Glomerular visceral epithelial cell (primary cell): ENCODE data around the gene ZCCHC24.
A peak's percentile ranks its signal among the peaks of the same experiment; 100 is the strongest.

Experiments used
- DNase-seq: peaks from one replicate; pipeline ENCODE4 v3.0.0-alpha.2; 2016; ENCODE audit errors: extremely low spot score

The ZCCHC24 gene

GRCh38 chr10:79410315-79411094 is 34.9 kb downstream of the ZCCHC24 start:
- DNase-seq = no peak

GRCh38 chr10:79409726-79410085 is 35.7 kb downstream of the ZCCHC24 start:
- no peak for DNase-seq

- no peak for DNase-seq
Observed at GRCh38 chr10:79409038-79409725, 36.2 kb downstream of the ZCCHC24 start.

GRCh38 chr10:79407811-79408795 is 37.3 kb downstream of the ZCCHC24 start:
- DNase-seq = no peak

- DNase-seq = no peak
Observed at GRCh38 chr10:79407423-79407796, 38.0 kb downstream of the ZCCHC24 start.

- DNase-seq = no peak
Observed at GRCh38 chr10:79406683-79407422, 38.6 kb downstream of the ZCCHC24 start.

GRCh38 chr10:79405995-79406515 is 39.4 kb downstream of the ZCCHC24 start:
- DNase-seq = no peak

- DNase-seq = no peak
Observed at GRCh38 chr10:79405221-79405994, 40.0 kb downstream of the ZCCHC24 start.

- no peak for DNase-seq
Observed at GRCh38 chr10:79404690-79405131, 40.7 kb downstream of the ZCCHC24 start.

- DNase-seq = no peak
Observed at GRCh38 chr10:79404231-79404609, 41.2 kb downstream of the ZCCHC24 start.

GRCh38 chr10:79403441-79404230 is 41.8 kb downstream of the ZCCHC24 start:
- DNase-seq = no peak

- DNase-seq = no peak
Observed at GRCh38 chr10:79402951-79403350, 42.5 kb downstream of the ZCCHC24 start.

- DNase-seq = no peak
Observed at GRCh38 chr10:79402625-79402946, 42.8 kb downstream of the ZCCHC24 start.

- DNase-seq = no peak
Observed at GRCh38 chr10:79401015-79401921, 44.2 kb downstream of the ZCCHC24 start.

GRCh38 chr10:79400146-79401004 is 45.0 kb downstream of the ZCCHC24 start:
- peak; percentile 37 for DNase-seq

GRCh38 chr10:79399223-79399831 is 46.1 kb downstream of the ZCCHC24 start:
- DNase-seq = peak; percentile 92

GRCh38 chr10:79398642-79399041 is 46.8 kb downstream of the ZCCHC24 start:
- no peak for DNase-seq
